NOMO-1 treated with dmso at 0.1 percent for 144 hours (cell line): ENCODE data around the gene TIGAR.

ENCODE experiments used
- DNase-seq: peaks from one replicate; lab custom pipeline; 2025; ENCODE audit not compliant: unreplicated experiment; lab: John Stamatoyannopoulos, UW

Gene TIGAR

GRCh38 chr12:4372653-4373052 is 51.6 kb downstream of the TIGAR start:
- no peak for DNase-seq

DNA sequence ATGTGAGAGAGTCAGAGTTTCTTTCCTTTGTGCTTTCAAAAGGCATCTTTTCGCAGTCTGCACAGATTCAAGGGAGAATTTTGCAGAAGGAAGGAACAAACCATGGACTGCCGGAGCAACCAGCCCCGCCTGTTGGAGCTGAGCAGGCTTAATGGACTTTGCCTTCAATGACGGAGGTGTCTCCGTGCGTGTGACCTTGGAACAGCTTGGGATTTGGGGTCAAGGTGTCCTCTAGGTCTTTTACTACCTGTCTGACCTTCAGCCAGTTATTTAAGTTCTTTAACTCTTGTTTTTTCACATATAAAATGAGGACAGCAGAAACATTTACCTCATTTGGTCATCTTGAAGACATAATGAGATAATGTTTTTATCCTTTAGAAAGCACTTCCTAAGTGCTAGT is 54.4 kb downstream of the TIGAR start:
- no peak for DNase-seq

DNA sequence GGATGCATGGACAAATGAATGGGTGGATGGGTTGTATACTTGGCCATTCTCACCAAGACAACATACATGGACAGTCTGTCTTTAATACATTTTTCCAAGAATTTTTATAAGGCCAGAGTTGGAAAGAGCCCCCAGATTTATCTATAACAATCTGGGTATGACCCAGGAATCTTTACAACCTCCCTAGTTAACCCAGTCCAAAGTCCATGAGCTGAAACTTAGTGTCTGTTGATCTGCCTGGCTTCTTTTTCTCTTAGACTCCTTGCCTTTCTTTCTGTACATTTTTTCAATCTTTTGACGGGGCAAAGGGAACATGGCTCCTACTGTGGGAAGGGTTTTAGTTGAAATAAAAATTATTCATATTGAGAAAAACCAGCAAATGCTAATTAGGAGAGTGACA is 57.8 kb downstream of the TIGAR start:
- no peak for DNase-seq

DNA sequence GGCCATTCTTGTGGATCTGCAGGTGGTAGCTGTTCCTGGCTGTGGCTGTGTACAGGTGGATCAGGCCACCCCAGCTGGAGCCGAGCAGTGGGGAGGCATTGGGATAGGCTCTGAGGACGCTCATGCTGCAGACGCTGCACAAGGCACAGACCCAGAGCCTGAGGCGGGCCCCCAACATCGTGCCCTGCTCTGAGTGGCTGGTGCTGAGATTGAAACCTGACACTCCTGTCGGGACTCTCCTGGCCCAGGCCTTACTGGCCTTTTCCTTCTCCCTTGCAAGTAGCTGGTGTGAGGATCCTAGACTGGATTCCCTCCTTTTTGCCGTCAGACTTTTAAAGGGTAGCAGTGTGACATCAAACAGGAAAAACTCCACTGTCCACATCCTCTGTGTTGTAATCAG is 58.4 kb downstream of the TIGAR start, which contains the start of gene FGF23:
Gene FGF23, minus strand, starts transcription at position 308 of the 400 bp plus-strand sequence. Its CDS starts 130 bp downstream, at position 178.
- no peak for DNase-seq

DNA sequence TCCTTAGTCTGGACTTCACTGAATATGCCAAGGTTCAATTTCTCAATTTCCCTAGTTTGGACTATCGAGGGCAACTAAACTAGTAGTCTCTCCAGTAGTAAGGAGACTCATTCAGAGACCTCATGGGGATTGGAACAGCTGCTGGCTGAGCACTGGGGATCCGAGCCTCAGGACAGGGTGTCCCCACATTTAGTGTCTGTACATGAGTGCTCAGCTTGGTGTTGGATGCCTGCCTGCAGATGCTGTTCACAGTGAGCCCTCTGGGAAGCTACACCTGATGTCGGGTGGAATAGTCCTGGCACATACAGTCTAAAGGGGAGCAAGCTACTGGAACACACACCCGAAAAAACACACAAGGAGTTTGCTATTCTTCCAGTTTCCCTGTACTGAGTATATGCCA is 59.3 kb downstream of the TIGAR start:
- DNase-seq: no peak

GRCh38 chr12:4383304-4383865 is 62.4 kb downstream of the TIGAR start:
- no peak for DNase-seq

DNA sequence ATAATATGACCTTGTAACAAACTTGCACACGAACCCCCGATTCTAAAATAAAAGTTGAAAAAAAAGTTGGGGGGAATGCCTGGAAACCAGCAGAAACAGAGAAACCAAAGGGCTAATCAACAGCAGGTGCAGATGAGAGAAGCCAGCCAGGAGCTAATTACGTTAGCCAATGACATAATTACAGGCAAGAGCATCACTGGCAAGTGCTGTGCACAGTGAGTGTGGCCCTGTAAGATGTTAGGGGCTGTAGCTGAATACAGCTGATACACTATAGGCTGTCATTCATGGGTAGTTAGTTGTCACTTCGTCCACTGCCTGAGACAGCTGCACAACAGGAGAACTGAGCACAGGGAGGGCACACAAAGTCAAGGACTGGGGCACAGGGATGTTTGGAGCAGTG is 65.8 kb downstream of the TIGAR start:
- DNase-seq: no peak

- no peak for DNase-seq
Observed at GRCh38 chr12:4387607-4388006, 66.6 kb downstream of the TIGAR start.

- no peak for DNase-seq
Observed at GRCh38 chr12:4388032-4388431, 67.0 kb downstream of the TIGAR start.

DNA sequence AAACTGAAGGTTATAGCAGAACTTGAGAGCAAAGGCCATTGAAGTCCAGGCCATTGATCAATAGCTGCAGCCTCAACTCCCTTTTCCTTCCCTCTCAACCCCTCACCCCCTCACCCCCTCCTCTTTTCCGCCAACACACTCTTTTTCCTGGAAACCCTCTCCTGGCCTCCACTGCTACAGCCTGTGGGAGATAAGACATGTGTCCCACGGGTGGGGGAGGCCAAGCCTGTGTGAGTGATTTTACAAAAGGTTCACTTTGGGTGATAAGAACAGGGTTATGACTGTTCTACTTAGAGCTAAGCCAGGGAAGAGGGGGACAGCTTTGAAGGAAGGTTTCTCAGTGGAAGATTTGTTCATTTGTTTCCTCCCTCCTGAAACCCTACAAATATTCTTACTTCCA is 67.6 kb downstream of the TIGAR start:
- DNase-seq: no peak

DNA sequence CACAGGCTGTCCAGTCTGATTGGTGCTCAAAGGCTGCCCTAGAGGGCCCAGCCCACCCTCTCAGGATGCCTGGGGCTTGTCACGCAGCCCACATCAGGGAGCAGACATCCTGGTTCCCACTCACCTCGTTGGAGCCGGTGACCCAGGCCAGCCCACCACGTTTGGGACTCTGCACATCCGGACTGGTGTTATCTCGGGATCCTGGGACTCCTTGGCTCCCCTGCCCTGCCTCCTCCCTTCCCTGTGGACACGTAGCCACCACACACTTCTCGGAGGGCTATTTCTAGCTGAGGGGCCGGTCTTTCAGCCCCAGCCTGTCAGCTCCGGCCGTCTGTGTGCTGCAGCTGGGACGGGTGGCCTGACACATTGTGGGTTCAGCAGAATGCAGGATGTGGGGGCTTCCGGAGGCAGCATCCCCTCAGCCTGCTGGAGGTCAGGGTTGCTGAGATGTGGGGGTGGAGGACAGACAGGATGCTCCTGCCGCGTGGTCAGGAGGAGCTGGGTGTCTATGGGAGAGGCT is 71.3 kb downstream of the TIGAR start:
- no peak for DNase-seq

GRCh38 chr12:4393211-4393610 is 72.2 kb downstream of the TIGAR start:
- no peak for DNase-seq

DNA sequence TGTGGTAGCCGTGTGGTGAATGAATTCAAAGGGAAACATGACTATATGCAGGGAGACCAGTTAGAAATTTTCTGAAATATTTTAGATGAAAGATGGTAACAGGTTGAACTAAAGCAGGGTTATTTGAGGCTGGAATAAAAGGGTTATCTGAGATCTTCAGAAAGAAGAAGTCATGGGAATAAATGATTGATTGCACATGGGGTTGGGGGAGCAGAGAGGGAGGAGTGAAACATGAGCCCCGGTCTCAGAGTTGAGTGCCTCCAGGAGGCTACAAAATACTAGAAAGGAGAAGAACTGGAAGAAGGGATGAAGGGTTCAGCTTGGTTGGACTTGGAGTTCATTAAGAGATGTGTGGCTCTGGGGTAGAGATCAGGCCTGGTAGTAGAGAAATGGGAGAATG is 74.8 kb downstream of the TIGAR start:
- no peak for DNase-seq

DNA sequence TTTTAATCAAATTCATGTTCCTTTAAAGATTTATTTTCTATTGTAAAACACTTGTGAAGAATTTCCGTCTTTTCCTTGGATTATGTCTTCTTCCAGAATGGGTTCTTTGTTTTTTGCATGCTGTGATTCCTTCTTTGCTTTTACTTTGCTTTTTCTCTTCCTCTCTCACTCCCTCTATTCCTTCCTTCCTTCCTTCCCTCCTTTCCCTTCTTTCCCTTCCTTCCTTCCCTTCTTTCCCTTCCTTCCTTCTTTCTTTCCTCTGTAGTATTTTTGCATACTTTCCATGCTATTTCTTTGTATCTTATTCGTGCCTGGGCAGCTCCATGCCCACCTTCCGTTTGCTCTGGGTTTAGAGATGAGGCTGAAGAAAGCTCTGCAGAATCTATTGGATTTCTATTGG is 80.1 kb downstream of the TIGAR start:
- DNase-seq: no peak

- DNase-seq: no peak
Observed at GRCh38 chr12:4402996-4403395, 82.0 kb downstream of the TIGAR start.
